GM12878 (cell line): ENCODE data around the gene TMEM37. TPM values are rescaled to one million over a fixed set of nuclear protein-coding genes. Genes with fewer than 3 reads are reported as not detected.
A peak's percentile ranks its signal among the peaks of the same experiment; 100 is the strongest.

ENCODE experiments used
- BACH1 ChIP-seq: fragments of 450-650 bp; IDR thresholded peaks from 2 replicates; pipeline ENCODE4 v1.6.1; 2017; ENCODE audit warnings: mild to moderate bottlenecking, borderline replicate concordance
- BHLHE40 ChIP-seq, 2 experiments: fragments of 450-650 bp in 1 of 2; IDR thresholded peaks; 2 replicates each; pipeline ENCODE4 v1.6.1; 2011 to 2017; ENCODE audit warnings: low read depth in 2 of 2, borderline replicate concordance in 1 of 2, improper control_type of control experiment in 1 of 2, low read length in 1 of 2, mild to moderate bottlenecking in 1 of 2
- CHD2 ChIP-seq: IDR thresholded peaks from 2 replicates; pipeline ENCODE4 v1.6.1; 2011; ENCODE audit warnings: low read depth, low read length, improper control_type of control experiment, borderline replicate concordance
- CTCF ChIP-seq, 3 experiments: IDR thresholded peaks in 2 of 3; conservative IDR thresholded peaks in 1 of 3; 2 replicates each; pipeline ENCODE4 v1.5.1; 2011; ENCODE audit warnings: low read depth in 3 of 3, low read length in 3 of 3, mild to moderate bottlenecking in 3 of 3, control low read depth in 2 of 3, moderate library complexity in 2 of 3, inconsistent platforms in 1 of 3, mixed read lengths in 1 of 3; ENCODE audit not compliant: control insufficient read depth in 2 of 3, insufficient read depth in 1 of 3; ENCODE audit errors: extremely low read depth in 1 of 3
- ETV6 ChIP-seq, 2 experiments: fragments of 450-650 bp in 1 of 2; IDR thresholded peaks in 1 of 2; conservative IDR thresholded peaks in 1 of 2; 2 replicates each; pipeline ENCODE4 v1.6.1; 2014; ENCODE audit warnings: antibody characterized with exemption in 1 of 2, borderline replicate concordance in 1 of 2, low read depth in 1 of 2, mild to moderate bottlenecking in 1 of 2, moderate library complexity in 1 of 2
- FOXM1 ChIP-seq: IDR thresholded peaks from 2 replicates; pipeline ENCODE4 v1.6.1; 2012; ENCODE audit warnings: low read depth, mild to moderate bottlenecking, inconsistent platforms, low read length, moderate library complexity
- HDAC6 ChIP-seq: fragments of 200-600 bp; sonication (generic); IDR thresholded peaks from one replicate; pipeline ENCODE4 v1.8.0; 2017; ENCODE audit warnings: antibody characterized with exemption; ENCODE audit not compliant: unreplicated experiment
- KDM1A ChIP-seq: fragments of 200-600 bp; sonication (generic); IDR thresholded peaks from 2 replicates; pipeline ENCODE4 v1.6.1; 2016; ENCODE audit warnings: borderline replicate concordance
- MLLT1 ChIP-seq: fragments of 450-650 bp; IDR thresholded peaks from 2 replicates; pipeline ENCODE4 v1.6.1; 2016; ENCODE audit warnings: mild to moderate bottlenecking
- MTA2 ChIP-seq: fragments of 450-650 bp; IDR thresholded peaks from 2 replicates; pipeline ENCODE4 v1.6.1; 2016; ENCODE audit warnings: low read depth, mild to moderate bottlenecking, moderate library complexity
- NR2F1 ChIP-seq: fragments of 450-650 bp; conservative IDR thresholded peaks from 2 replicates; pipeline ENCODE4 v1.6.1; 2017; ENCODE audit warnings: mild to moderate bottlenecking
- NRF1 ChIP-seq: conservative IDR thresholded peaks from 2 replicates; pipeline ENCODE4 v1.6.1; 2011; ENCODE audit warnings: mild to moderate bottlenecking, low read depth, low read length, improper control_type of control experiment
- RUNX3 ChIP-seq: IDR thresholded peaks from 2 replicates; pipeline ENCODE4 v1.6.1; 2012; ENCODE audit warnings: low read length, inconsistent platforms
- SRF ChIP-seq, 2 experiments: IDR thresholded peaks; 2 replicates each; pipeline ENCODE4 v1.6.1; 2011; ENCODE audit warnings: low read depth in 2 of 2, low read length in 2 of 2, mild to moderate bottlenecking in 1 of 2, moderate library complexity in 1 of 2
- STAT1 ChIP-seq: fragments of 450-650 bp; conservative IDR thresholded peaks from 2 replicates; pipeline ENCODE4 v1.6.1; 2014; ENCODE audit warnings: antibody characterized with exemption, mild to moderate bottlenecking
- TBL1XR1 ChIP-seq: IDR thresholded peaks from 2 replicates; pipeline ENCODE4 v1.6.1; 2012; ENCODE audit warnings: low read depth, low read length, improper control_type of control experiment
- ZBTB4 ChIP-seq: fragments of 450-650 bp; formaldehyde crosslinking; IDR thresholded peaks from 2 replicates; pipeline ENCODE4 v1.4.0; 2022; ENCODE audit warnings: mild to moderate bottlenecking, moderate library complexity
- ZSCAN29 ChIP-seq: fragments of 450-650 bp; IDR thresholded peaks from 2 replicates; pipeline ENCODE4 v1.6.1; 2017; ENCODE audit warnings: mild to moderate bottlenecking, moderate library complexity
- polyA plus RNA-seq, 11 experiments: library from polyadenylated mRNA; depleted of rRNA in 4 of 11; unstranded in 6 of 11; stranded (reverse) in 5 of 11; fragments of >200 nt; fragmentation: Nextera tagmentation in 4 of 11; fragmentation: Illumina TruSeq in 1 of 11; extraction: Ambion mirVana in 4 of 11; extraction: Trizol in 1 of 11; gene quantifications; 1 replicate in 1 of 11; 2 replicates in 10 of 11; pipeline versions ENCODE4 v1.2.1 to v1.2.3, GENCODE V29; 2011 to 2016; ENCODE audit warnings: inconsistent platforms in 2 of 11, missing spikeins in 2 of 11, low read depth in 1 of 11
- total RNA-seq, 4 experiments: library from RNA; depleted of rRNA in 3 of 4; stranded (reverse); fragments of >200 nt in 3 of 4; fragmentation: Illumina TruSeq in 1 of 4; extraction: Trizol in 1 of 4; gene quantifications; 2 replicates each; pipeline versions ENCODE4 v1.2.1 to v1.2.3, GENCODE V29; 2013 to 2021

The TMEM37 gene
- total and polyA plus RNA-seq, 10 of the 15 experiments (the other 5 are each of a cell fraction or from before 2014, with no cell fraction given) = 0.07 to 0.67 (median 0.24) TPM; not detected in 3

- TF ChIP-seq MLLT1 = no peak
- no peak for TF ChIP-seq ETV6 (conservative IDR thresholded peaks at IDR 0.05 in 1 of 2, IDR thresholded peaks at IDR 0.05 in 1 of 2; ENCODE audit: borderline replicate concordance in 1 of 2, low read depth in 1 of 2)
- TF ChIP-seq NR2F1 = 0 out of 2 replicates have a peak, but pooled peaks have one; percentile 20
- TF ChIP-seq ZBTB4 = no peak
- no peak for TF ChIP-seq KDM1A
- TF ChIP-seq SRF (IDR thresholded peaks at IDR 0.05; ENCODE audit: low read depth in 2 of 2, low read length in 2 of 2) = no peak
- TF ChIP-seq NRF1 = no peak
- no peak for TF ChIP-seq FOXM1
- TF ChIP-seq BHLHE40 (IDR thresholded peaks at IDR 0.05; ENCODE audit: borderline replicate concordance in 1 of 2, low read depth in 2 of 2, low read length in 1 of 2) = 0 out of 4 replicates have a peak, but pooled peaks have one; percentile 16 to 34
- 0 out of 2 replicates have a peak, but pooled peaks have one; percentile 17 for TF ChIP-seq RUNX3
- no peak for TF ChIP-seq CHD2
- no peak for TF ChIP-seq CTCF (IDR thresholded peaks at IDR 0.05 in 2 of 3, conservative IDR thresholded peaks at IDR 0.05 in 1 of 3; ENCODE audit: control insufficient read depth in 2 of 3, extremely low read depth in 1 of 3, insufficient read depth in 1 of 3, low read depth in 3 of 3, low read length in 3 of 3)
- no peak for TF ChIP-seq ZSCAN29
- TF ChIP-seq HDAC6 = no peak
- TF ChIP-seq BACH1 = no peak
- no peak for TF ChIP-seq TBL1XR1
- TF ChIP-seq MTA2 = no peak
- TF ChIP-seq STAT1 = no peak
Observed at GRCh38 chr2:119429225-119429981, 2.3 kb upstream of the TMEM37 start (continued).
